Neural progenitor cell (in vitro differentiated cells): Measurements from ENCODE around the gene ZNF264.

ENCODE experiments used
- CTCF ChIP-seq: fragments of 200-600 bp; sonication (generic); IDR thresholded peaks from 2 replicates; pipeline ENCODE4 v1.5.1; 2017; ENCODE audit warnings: antibody characterized with exemption, mild to moderate bottlenecking
- EZH2phosphoT487 ChIP-seq: fragments of 200-600 bp; sonication (generic); IDR thresholded peaks from 2 replicates; pipeline ENCODE4 v1.6.1; 2017; ENCODE audit warnings: antibody characterized with exemption

DNA sequence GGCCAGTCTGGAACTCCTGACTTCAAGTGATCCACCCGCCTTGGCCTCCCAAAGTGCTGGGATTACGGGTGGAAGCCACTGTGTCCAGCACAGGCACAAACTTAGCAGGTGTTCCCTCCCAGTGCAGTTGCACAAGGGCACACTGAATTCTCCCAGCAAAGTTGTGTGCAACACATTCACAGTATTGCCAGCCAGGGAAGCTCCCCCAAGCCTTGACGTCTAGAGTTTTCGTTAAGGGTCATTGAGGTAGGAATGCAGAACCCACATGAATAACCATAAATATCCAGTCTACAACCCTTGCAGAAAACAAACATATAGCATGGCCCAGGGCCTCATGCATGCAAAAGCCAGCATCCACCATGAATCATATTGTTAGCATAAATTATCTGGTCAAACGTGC lies 36.2 kb downstream of the ZNF264 start:
- no peak for TF ChIP-seq CTCF
- TF ChIP-seq EZH2phosphoT487 = no peak
